Neural cell (in vitro differentiated cells): ENCODE data around the gene ACBD6.

Experiments
- CTCF ChIP-seq: fragments of 450-650 bp; IDR thresholded peaks from 2 replicates; pipeline ENCODE4 v1.5.1; 2014; ENCODE audit warnings: antibody characterized with exemption, mild to moderate bottlenecking, moderate library complexity; ENCODE audit not compliant: poor library complexity, severe bottlenecking
- EP300 ChIP-seq: fragments of 450-650 bp; conservative IDR thresholded peaks from 2 replicates; pipeline ENCODE4 v1.6.1; 2014; ENCODE audit warnings: antibody characterized with exemption, mild to moderate bottlenecking, moderate library complexity; ENCODE audit not compliant: poor library complexity, severe bottlenecking
- EZH2 ChIP-seq: fragments of 200-600, 300-800 bp; shearing (Covaris generic), sonication (generic); IDR thresholded peaks from 2 replicates; pipeline ENCODE4 v1.6.1; 2014; ENCODE audit warnings: antibody characterized with exemption, low read length, borderline replicate concordance, mild to moderate bottlenecking; ENCODE audit not compliant: insufficient read depth, poor library complexity, severe bottlenecking
- MXI1 ChIP-seq: fragments of 450-650 bp; conservative IDR thresholded peaks from 2 replicates; pipeline ENCODE4 v1.6.1; 2014; ENCODE audit warnings: antibody characterized with exemption, mild to moderate bottlenecking; ENCODE audit not compliant: poor library complexity, severe bottlenecking
- POLR2AphosphoS5 ChIP-seq: IDR thresholded peaks from 2 replicates; pipeline ENCODE4 v1.6.1; 2012
- RAD21 ChIP-seq: fragments of 450-650 bp; conservative IDR thresholded peaks from 2 replicates; pipeline ENCODE4 v1.6.1; 2014; ENCODE audit warnings: antibody characterized with exemption, mild to moderate bottlenecking, moderate library complexity
- REST ChIP-seq: IDR thresholded peaks from 2 replicates; pipeline ENCODE4 v1.6.1; 2012; ENCODE audit warnings: borderline replicate concordance

GRCh38 chr1:180271272-180272255 is 230.8 kb downstream of the ACBD6 start:
- no peak for TF ChIP-seq CTCF
- no peak for TF ChIP-seq MXI1
- no peak for TF ChIP-seq POLR2AphosphoS5
- TF ChIP-seq RAD21: no peak
- no peak for TF ChIP-seq EP300
- no peak for TF ChIP-seq REST
- no peak for TF ChIP-seq EZH2
